Measurements from ENCODE around the gene TMEM270.
"Not testable (repeated sequence)": the region's sequence is repeated elsewhere in the genome, so short reads cannot be mapped to it uniquely, and the experiment has no call there.

TMEM270 gene, protein sequence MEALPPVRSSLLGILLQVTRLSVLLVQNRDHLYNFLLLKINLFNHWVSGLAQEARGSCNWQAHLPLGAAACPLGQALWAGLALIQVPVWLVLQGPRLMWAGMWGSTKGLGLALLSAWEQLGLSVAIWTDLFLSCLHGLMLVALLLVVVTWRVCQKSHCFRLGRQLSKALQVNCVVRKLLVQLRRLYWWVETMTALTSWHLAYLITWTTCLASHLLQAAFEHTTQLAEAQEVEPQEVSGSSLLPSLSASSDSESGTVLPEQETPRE

DNA sequence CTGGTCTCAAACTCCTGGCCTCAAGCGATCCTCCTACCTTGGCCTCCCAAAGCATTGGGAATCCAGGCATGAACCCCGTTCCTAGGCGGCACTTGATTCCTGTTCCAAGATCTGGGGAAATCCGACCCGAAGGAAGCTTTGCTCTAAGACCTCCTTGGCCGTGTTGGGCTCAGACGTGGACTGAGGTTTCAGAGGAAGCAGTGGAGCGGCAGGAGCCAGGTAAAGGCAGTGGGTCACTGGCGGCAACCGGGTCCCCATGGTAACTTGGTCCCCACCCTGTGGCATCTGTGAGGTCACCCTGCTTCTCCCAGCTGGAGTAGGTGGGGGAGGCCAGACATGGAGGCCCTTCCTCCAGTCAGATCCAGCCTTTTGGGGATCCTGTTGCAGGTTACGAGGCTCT is at the start of gene TMEM270:
TSS of gene TMEM270 (plus strand) at position 301 of the 400 bp plus-strand sequence. CDS start at position 337, 36 bp downstream.
- no peak for DNase-seq

DNA sequence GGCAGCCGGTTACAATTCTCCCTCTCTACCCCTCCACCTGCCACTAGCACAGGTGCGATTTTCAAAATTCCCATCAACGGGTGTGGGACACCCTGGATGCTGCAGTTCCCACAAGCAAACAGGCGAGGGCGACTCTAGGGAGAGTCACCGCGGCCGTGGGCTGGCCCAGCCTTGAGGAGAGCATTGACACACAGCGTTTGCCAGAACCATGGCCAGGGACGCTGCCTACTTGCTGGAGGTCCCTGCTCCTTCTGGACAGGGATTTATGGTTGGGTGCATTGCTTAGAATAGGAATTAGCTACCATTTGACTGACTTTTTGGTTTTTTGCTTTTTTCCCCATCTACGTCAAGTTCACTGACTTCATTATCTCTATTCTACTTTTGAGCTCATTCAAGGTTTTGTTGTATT is 49.2 kb upstream of the TMEM270 start:
- peak; percentile 81 for DNase-seq

DNA sequence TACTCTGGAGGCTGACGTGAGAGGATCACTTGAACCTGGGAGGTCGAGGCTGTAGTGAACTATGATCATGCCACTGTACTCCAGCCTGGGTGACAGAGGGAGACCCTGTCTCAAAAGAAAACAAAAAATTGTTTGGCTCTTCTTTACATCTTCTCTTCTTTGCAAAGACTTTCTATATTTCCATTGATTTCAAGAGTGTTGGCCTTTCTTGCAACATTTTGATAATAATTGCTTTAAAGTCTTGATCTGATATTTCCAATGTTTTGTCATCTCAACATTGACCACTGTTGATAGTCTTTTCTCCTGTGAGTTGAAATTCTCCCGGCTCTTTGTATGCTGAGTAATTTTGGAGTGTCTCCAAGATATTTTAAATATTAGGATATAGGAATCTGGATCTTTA is 48.0 kb upstream of the TMEM270 start:
- no peak for DNase-seq

DNA sequence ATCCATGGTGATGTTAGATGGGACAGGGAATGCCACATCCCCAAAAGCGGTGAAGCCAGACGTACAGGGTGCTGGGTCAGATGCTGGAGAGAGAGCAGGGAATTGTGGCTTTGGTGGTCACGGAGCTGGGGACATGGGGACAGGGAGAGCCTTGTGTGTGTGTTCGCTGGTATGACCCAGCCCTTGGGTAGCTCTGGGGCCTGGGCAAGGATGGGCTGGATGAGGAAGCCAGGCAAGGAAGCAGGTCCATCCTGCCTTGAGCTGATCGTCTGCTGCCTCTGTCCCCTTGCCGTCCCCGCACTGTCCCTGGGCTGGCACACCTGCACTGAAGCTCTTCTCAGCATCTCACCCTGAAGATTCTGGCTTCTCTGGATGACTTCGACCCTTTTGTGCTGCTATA is 45.5 kb upstream of the TMEM270 start:
- no peak for DNase-seq

DNA sequence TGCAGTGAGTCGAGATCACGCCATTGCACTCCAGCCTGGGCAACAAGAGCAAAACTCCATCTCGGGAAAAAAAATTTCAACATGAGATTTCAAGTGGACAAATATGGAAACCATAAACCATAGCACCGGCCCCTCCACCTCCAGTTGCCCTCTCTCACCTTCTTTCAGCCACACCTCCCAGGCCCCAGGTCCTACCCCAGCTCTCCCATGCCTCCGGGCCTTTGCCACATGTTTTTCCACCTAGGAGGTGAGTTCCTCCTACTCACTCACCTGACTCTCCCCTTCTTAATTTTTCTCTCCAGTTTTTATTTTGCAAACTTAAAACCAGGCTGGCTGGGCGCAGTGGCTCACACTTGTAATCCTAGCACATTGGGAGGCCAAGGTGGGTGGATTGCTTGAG is 43.8 kb upstream of the TMEM270 start:
- DNase-seq = no peak

DNA sequence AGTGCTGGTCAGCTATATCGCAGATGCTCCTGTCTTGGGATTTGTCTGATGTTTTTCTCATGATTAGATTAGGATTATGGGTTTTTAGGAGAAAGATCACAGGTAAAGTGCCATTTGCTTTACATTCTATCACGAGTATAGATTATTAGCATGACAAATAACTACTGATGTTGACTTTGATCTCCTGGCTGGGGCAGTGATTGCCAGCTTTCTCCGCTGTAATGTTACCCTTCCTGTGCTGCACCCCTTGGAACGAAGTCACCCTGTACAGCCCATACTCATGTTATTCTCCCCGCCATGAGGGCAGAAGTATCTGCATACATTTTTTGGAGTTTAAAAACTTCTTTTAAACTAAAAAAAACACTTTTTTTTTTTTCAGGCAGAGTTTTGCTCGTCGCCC is 40.9 kb upstream of the TMEM270 start:
- DNase-seq = no peak

DNA sequence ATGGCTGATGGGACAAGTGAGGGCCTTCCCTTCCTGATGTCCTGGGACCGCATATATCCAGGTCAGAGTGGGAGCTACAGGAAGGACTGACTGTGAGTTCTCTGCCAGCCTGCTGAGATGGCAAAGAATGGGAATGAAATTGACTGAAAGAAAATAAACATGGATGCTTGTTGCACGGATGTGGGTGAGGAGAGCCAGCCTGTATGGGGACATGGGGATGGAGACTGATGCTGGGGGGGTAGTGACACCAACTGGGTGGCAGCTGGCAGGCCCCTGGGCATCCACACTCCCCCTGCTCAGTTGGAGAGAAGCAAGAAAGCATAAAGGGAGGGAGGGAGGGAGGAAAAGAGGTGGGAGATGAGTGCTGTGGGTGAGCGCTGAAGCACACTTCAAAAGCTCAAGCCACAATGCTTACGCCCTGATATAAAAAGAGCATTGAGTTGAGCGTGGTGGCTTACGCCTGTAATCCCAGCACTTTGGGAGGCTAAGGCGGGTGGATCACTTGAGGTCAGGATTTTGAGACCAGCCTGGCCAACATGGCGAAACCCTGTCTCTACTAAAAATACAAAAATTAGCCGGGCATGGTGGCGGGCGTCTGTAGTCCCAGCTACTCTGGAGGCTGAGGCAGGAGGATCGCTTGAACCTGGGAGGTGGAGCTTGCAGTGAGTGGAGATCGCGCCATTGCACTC is 39.2 kb upstream of the TMEM270 start:
- not testable (repeated sequence) for DNase-seq

DNA sequence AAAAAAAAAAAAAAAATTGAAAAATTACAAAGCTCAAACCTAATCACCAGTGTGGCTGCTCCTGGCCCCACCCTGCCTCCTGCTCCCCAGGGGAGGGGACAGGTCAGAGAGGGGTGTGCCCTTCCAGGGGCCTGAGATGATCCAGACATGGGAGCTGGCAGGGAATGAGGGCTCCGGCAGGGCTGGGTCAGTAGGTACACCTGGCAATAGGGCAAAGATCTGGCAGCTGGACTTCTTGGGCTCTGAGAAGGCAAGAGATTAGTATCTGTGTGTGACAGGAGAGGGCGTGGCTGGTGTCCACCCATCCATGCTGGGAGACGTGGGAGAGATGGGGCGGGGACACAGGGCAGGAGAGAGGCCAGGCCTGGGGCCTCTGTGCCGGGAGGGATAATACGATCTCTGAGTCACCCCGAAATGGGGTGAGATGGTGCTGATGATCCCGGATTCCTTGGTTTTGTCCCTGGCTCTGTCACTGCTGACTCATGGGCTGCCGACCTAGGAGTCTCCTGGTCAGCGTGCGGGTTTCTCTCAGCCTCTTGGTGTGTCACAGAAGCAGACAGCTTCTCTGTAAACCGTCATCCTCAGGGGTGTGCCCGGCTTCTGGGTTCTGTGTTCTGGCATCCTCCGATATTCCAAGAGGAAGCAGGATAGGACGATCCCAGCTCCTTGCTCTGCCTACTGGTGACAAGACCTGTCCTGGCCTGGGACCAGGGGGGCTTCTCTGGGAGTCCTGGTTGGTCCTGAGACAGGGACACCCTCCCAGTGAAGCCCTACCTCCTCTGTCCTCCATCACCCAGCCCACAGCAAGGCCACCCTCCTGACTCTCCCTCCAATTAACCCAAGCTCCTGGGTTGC is 38.4 kb upstream of the TMEM270 start:
- DNase-seq = no peak

DNA sequence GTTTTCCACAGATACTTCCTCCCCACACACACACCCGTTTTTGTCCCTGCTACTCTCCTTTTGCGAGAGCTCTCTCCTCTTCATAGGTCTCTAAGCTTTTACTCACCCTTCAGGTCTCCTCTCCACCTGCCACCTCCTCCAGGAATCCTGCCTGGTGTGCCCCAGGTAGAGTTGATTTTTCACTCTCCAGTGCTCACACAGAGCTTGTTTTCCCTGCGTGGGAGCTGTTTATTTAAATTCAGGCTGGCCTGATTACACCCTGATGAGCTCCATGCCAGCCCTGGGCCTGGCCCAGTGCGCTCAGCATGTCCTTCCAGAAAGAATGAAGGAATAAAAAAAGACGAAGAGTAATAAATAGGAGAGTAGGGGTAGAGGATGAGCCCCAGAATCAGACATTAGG is 37.7 kb upstream of the TMEM270 start:
- no peak for DNase-seq

DNA sequence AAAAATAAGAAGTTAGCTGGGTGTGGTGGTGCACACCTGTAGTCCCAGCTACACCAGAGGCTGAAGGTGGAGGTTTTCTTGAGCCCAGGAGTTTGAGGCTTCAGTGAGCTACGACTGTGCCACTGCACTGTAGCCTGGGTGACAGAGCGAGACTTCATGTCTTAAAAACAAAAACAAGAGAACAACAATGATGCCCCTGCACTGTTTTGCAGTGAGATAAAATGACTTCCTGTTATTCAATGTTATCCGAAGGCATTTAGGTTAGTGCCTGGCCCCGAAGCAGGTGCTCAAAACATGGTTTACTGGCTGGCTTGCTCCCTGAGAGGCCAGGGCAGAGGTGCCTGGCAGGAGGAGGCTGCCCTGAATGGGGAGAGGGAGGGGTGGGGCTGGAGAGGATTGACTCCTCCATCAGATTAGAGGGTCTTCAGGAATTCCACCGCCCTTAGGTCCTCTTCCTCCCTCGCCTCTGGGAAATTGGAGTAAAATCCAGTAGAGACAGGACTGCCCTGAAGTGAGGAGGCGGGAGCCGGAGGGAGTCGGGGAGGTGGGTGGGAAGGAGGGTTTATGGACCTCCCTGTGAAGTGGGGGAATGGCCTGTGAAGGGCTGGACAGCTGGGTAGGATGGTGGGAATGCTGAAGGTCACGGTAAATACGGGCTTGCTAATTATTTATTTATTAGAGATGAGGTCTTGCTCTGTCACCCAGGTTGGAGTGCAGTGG is 36.9 kb upstream of the TMEM270 start:
- no peak for DNase-seq

DNA sequence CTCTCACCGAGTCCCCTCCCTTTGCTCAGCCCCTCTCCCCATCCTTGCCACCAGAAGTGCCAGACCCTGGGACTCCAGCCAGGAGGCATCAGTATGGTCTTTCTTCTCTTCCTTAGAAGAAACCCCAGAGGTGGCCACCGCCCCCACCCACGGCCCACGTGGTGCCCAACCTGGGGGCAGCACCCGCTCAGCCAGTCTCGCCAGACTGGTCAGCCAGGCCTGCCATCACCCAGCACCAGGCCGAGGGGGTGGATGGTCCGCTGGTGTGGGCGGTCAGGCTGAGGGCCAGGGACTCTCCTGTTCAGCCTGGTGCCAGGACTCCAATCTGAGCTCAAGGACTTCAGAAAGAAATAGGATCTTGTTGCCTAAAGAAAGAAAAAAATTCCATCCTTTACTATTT is 36.0 kb upstream of the TMEM270 start:
- no peak for DNase-seq

DNA sequence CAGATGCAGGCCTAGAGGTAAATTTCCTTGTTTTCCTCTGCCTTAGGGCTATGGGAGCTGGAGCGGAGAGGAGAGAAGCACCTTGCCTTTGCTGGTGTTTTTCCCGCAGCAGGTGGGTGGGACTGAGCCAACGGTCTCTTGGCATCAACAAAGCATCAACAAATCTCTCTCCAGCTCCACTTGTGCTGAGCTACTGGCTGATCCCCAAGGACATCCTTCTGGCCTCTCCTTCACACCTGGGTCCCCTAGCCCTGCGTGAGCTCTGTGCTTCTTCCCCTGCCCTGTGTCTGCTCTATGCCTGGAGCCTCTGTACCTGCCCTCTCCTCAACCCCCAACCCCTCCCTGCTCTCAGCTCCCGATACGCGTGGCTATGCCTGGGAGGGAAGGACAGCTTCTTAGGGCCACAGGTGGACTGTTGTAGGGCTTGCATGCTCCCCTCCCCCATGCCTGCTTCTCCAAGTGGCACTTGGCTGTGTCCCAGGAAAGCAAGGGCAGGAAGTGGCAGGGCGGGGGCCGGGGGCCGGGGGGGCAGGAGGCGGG is 33.3 kb upstream of the TMEM270 start:
- DNase-seq = no peak

DNA sequence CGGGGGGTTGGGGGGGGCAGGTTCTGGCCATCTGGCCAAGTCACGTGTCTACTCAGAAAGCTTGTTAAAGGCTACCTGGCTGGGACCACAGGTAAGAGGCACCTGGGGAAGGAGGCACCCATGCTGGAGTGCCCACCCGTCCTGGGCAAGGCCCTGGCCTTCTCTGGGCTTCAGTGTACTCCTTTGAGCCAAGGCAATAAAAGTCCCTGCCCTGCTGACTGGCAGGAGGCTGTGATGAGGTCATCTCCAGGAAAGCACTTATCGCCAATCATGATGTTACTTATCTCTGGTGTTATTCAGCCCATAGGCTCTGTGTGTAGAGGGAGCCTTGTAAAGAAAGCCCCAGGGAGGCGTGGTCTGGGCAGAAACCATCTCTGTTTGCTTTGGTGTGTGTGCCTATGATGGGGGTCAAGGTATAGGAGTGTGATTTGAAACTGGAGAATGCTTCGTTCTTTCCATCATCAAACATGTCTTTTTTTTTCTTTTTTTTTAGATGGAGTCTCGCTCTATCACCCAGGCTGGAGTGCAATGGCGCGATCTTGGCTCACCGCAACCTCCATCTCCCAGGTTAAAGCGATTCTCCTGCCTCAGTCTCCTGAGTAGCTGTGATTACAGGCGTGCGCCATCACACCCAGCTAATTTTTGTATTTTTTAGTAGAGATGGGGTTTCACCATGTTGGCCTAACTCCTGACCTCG is 32.7 kb upstream of the TMEM270 start:
- DNase-seq = no peak

DNA sequence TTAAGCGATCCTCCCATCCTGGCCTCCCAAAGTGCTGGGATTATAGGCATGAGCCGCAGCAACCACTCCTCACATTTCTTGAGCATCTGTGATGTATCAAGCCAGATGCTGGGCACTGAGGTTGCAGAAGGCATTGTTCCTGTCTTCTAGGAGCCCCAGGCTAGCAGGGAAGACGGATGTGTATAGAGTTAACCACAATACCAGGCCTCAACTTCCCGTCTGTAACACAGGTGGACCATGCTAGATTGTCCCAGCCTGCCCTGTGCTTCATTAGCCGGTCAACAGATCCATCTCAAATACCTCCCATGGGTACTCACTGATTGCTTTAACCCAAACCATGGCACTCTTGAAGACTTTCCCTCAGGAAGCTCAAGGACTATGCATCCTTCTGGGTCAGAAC is 32.0 kb upstream of the TMEM270 start:
- DNase-seq = no peak

DNA sequence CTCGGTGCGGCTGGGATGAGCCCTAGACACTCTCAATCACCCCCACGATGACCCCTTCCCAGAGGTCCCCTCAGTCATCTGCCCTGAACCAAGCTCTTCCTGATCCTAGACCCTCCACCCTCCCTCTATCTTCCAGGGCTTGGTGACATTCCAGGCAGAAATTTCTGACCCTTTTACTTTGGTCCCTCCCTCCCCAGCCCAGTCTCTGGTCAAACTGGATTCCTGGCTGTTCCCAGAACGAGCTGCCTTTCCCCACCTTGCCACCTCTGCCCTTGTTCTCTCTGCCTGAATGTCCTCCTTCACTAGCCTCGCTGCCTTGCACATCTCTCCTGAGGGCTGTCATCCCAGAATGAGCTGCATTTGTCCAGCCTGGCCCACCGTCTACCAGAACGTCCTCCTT is 31.5 kb upstream of the TMEM270 start:
- DNase-seq = no peak

DNA sequence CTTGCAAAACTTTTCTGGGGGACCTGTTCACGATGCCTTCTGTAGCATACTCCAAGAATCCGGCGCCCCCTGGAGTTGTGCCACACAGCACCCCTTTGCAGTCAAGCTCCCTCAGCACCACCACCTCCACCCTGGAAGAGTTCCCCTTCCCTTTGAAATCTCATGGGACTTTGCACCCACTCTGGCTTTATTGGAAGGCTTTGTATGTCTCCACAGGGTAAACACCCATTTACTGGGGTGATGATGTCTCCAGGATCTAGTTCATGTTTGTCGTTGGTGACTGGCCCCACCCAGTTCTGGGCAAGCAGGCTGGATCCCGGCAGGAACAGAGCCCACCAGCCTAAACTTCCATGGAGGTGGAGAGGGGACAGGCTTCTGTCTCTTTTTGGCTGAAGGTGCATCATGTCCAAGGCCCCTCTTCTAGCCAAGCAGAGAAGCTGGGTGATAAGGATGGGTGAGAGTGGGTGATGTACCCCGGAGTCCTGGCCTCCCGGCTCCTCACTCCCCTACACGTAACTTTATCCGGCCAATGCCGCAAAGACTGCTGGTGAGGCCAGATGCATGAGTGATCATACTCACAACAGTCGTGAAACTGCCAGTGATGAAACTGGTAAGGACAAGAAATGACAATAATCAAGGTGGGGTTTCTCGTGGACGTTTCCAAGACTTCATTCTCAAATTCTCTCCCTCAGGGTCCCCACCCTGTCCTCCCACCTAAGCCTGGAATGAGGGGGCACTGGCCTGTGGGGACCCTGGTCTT is 30.9 kb upstream of the TMEM270 start:
- DNase-seq = no peak

DNA sequence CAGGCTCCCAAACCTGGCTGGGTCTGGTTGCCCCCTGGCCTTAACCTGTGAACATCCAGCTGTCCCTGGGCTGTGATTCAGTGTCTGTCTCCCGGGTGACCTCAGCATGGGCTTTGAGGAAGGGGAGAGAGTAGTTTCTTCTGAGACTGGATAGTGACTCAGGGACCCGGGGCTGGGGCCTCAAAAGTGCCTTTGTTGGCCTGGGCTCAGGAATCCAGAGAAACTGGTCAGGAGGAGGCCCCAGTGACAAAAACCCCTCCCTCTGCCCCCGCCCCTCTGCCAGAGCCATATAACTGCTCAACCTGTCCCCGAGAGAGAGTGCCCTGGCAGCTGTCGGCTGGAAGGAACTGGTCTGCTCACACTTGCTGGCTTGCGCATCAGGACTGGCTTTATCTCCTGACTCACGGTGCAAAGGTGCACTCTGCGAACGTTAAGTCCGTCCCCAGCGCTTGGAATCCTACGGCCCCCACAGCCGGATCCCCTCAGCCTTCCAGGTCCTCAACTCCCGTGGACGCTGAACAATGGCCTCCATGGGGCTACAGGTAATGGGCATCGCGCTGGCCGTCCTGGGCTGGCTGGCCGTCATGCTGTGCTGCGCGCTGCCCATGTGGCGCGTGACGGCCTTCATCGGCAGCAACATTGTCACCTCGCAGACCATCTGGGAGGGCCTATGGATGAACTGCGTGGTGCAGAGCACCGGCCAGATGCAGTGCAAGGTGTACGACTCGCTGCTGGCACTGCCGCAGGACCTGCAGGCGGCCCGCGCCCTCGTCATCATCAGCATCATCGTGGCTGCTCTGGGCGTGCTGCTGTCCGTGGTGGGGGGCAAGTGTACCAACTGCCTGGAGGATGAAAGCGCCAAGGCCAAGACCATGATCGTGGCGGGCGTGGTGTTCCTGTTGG is 30.0 kb upstream of the TMEM270 start, which contains the start of gene CLDN4:
TSS of gene CLDN4 (plus strand) at position 316 of the 903 bp plus-strand sequence. CDS start at position 522, 206 bp downstream.
- no peak for DNase-seq

DNA sequence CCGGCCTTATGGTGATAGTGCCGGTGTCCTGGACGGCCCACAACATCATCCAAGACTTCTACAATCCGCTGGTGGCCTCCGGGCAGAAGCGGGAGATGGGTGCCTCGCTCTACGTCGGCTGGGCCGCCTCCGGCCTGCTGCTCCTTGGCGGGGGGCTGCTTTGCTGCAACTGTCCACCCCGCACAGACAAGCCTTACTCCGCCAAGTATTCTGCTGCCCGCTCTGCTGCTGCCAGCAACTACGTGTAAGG is 29.4 kb upstream of the TMEM270 start:
- no peak for DNase-seq

DNA sequence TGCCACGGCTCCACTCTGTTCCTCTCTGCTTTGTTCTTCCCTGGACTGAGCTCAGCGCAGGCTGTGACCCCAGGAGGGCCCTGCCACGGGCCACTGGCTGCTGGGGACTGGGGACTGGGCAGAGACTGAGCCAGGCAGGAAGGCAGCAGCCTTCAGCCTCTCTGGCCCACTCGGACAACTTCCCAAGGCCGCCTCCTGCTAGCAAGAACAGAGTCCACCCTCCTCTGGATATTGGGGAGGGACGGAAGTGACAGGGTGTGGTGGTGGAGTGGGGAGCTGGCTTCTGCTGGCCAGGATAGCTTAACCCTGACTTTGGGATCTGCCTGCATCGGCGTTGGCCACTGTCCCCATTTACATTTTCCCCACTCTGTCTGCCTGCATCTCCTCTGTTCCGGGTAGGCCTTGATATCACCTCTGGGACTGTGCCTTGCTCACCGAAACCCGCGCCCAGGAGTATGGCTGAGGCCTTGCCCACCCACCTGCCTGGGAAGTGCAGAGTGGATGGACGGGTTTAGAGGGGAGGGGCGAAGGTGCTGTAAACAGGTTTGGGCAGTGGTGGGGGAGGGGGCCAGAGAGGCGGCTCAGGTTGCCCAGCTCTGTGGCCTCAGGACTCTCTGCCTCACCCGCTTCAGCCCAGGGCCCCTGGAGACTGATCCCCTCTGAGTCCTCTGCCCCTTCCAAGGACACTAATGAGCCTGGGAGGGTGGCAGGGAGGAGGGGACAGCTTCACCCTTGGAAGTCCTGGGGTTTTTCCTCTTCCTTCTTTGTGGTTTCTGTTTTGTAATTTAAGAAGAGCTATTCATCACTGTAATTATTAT is 28.9 kb upstream of the TMEM270 start:
- no peak for DNase-seq

DNA sequence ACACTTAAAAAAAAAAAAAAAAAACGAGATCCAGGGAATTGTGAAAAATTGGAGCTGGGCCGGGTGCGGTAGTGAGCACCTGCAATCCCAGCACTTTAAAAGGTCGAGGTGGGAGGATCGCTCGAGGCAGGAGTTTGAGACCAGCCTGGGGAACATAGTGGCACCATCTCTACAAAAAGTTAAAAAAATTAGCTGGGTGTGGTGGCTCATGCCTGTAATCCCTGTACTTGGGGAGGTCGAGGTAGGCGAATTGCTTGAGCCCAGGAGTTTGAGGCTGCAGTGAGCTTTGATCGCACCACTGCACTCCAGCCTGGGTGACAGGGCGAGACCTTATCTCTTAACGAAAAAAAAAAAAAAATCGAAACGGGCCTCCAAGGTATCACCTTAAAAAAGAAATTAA is 28.2 kb upstream of the TMEM270 start:
- DNase-seq = no peak
